ENCODE measurements around the gene PITX2.

Gene PITX2

DNA sequence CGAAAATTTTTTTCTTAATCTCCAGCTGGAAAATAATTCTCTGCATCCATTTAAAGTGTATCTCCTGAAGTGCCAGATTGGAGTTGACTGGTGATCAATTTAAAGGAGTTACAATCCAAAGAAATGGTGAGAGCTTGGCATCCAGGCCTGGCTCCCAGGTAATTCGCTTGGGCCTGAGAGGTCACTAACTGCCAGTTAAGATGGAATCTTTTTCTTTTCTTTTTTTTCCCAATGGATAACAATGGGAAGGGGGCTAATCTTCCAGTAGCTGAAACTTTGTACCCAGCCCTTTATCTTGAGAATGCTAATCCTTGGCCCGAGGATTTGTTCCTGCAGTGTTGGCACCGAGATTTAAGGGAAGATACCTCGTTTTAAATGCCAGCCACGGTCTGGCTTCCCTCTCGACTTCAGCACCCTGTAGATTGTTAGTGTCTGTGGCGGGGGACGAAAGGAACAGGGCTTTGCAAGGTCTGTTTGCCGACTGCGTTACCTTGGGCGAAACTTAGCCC, 13.3 kb upstream of the PITX2 start:
- no peak for DNase-seq

DNA sequence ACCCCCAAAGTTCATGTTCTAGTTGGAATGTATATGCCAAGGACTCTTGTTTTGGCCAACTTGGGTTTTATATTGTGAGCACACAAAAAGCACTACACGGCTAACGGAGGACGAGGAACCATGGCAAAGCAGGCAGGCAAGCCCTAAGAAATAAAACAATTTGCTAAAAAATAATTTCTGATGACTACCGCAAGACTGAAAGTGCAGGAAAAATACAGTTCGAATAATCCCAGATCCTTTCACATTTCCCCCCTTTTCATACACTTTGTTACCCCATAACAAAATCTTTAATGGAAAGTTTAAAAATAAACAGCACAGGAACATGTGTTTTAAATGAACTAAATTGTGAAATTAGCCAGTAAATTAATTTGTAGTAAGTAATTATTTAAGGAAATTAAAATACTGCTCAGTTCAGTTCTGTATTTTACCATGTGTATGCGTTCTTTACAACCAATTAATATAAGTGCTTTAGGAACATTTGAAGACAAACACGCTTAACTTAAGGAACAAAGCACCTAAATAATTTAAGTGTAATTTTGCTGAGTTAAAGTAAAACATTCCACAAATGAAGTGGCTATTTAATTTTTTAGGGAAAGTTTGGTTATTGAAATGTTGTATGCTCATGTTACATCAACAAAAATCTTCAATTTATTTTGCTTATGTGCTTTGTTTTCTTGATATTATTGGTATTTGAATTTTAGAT, 12.4 kb upstream of the PITX2 start:
- no peak for DNase-seq

DNA sequence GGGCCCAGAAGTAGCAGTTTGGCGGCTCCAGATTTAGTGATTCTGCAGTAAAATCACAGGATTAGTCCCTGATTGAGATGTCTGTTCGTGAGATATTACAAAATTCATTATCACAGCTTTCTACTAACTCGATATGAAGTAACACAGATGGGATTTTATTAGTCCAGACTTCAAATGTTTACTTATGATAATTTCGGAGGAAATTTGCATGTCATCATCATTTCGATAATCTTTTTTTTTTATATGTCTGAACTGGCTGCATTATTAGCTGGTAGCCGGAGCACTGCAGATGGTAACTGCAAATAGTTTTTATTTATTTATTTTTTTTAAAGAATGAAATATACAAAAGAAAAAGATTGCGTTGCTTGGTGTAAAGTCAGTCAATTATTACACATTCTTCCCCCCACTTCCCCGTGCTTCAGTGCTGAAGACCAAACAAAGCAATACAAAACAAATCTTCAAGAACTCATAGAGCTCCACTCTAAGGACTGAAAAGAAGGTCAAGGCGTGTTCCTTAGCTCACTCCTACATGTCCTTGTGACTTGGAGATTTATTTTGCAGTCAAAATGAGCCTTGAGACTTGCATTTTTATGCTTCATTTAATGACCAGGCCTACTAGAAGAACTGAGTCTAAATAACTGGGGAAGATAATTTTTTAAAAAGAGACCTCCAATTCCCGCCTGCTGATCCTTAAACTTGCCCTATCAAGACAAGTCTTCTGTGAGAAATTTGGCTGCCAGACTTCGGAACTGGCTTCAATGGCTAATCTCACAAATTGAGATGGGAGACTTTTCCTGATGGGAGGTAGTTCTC, 11.7 kb upstream of the PITX2 start:
- DNase-seq, result no peak

DNA sequence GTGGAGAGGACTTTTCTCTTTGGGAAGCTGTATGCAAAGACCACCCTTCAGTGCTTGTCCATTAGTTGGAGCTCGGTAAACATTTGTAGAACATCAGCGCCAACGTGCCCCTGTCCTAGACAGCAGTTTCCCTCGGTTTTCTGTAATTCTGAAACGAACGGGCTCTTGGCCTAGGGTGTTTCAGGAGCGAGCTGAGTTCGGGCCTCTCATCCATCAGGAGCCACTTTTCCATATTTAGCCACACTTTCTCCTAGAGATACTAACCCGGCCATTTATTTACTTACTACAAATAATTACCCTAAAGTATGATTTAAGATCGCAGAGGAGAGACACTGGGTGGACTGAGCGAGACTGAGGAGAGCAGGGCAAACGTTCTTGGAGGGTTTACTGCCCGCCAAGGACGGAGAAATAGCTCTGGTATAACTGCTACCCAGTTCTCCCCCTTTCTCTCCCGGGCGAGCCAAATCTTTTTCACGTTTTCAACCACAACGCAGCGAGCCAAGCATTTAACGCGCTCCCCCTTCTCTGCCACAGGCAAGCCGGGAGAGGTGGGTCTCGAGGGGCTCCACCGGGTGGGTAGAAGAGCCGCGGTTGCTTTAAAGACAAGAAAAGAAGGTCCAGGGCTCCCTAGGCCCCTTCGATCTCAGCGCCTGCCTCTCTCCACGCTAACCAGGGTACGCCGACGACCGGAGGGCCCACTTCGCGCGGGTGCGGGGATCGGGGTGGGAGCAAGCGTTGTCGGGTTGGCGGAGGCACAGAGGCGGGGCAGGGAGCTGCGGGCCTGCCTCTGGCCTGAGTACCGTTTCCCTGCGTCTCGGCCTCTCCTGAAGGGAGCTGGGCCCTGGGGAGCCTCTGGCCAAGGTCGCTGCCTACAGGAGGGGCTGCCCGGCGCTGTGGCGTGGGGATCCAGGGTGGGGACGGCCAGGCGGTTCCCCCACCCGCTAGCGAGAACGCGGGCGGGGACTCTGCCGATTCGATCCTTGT, 10.8 kb upstream of the PITX2 start:
- no peak for DNase-seq

DNA sequence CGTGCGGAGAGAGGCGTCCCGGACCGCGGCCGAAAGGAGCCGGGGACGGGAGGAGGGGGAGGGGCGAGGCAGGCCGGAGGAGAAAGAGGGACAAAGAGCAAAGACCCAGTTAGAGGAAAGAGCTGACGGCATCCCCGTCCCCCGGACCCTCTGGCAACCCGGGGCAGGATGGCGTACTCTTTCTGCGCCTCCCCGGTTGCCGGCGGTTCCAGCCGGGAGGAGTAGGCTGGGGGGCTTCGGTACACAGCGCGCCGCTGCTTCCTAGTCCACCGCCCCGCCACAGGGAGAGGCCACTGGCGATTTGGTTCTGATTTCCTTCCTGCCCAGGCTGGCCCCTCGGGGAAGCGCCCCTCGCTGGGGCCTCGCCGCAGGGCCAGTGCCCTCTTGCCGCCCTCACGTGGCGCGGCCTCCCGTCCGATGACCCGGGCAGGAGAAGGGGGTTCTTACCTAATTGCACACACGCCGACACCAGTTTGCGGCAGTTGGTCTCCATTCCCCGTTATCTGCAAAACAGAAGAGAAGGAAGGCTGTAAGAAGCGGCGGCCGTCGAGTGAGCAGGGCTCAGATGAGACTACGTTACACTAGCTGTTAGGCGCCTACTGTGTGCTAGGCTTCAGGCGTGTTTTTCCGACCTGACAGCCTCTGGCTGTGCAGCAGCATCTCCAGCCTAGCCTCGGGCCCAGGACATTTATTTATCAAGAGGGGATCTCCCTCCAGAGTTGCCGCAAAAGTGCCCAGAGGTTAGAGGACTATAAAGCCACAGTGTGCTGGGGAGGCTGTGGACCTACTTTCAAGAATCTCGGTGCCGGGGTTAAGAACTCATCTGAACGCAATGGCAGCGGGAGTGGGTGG, 9.9 kb upstream of the PITX2 start:
- no peak for DNase-seq

DNA sequence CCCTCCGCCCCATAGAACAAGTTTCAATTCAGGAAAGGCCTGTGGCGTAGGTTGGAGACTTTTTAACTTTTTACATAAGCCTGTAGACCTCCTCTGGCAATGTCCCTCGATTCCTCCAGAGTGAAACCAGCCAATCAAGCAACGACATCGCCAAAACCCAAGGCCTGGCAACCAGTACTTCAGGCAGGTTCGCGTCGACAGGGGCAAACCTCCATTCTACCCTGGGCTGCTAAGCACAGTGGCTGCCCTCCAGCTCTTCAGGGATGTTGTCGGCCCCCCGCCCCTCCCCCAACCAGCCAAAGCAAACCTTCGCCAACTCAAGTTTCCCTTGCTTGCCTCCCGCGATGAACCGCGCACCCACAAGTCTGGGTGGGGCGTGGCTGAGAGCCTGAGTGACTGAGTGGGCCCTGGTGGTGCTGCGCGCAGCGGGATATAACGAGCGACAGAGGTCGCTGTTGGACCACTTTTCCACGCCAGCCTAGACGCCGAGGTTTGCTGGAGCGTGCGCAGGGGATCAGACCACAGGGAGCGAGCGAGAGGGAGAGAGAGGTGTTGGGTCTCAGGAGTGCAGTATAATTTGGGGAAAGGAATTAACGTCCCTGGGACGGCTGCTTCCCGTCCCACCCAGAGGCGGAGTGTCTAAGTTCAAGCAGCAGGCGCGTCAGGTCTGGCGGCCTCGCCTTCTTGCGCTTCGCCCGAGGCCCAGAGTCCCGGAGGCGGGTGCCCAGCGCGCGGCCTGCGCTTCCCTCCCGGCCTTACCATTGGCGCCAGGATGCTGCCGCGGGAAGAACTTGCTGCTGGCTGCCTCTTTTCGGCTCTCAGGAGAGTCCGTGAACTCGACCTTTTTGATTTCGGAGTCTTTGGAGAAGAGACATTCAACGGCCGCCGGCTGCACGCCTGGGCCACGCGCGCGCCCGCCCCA, 9.0 kb upstream of the PITX2 start:
- DNase-seq, result peak; percentile 87

DNA sequence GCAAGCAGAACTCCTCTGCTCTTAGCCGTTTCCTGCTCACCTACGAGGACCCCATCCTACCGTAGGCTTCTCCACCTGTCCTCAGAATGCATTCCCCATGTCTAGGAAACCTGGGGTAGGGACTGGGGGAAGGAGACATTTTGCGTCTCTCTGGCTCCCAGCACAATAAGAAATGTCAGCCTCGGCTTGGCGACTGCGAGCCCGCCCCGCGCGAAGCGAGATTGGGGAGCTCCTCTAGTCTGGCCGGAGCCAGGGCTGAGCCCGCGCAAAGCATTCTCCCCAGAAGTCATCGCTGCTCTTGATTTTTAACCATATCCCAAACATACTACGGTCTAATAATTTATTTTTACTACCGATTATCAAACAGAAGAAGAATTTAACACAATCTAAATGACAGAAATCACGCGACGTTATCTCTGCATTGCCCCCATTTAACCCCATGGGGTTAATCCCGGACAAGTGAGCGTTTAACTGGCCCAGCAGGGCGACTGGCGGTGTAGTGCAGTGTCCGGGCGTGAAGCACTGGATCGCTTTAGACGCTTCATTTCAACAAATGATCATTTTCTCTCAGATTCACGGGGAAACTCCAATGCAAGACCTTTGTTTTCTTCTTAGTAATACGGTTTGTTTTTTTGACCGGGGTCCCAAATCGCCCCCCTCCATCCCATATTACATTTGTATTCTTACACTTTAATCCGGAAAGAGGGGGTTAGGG, 8.0 kb upstream of the PITX2 start:
- no peak for DNase-seq

DNA sequence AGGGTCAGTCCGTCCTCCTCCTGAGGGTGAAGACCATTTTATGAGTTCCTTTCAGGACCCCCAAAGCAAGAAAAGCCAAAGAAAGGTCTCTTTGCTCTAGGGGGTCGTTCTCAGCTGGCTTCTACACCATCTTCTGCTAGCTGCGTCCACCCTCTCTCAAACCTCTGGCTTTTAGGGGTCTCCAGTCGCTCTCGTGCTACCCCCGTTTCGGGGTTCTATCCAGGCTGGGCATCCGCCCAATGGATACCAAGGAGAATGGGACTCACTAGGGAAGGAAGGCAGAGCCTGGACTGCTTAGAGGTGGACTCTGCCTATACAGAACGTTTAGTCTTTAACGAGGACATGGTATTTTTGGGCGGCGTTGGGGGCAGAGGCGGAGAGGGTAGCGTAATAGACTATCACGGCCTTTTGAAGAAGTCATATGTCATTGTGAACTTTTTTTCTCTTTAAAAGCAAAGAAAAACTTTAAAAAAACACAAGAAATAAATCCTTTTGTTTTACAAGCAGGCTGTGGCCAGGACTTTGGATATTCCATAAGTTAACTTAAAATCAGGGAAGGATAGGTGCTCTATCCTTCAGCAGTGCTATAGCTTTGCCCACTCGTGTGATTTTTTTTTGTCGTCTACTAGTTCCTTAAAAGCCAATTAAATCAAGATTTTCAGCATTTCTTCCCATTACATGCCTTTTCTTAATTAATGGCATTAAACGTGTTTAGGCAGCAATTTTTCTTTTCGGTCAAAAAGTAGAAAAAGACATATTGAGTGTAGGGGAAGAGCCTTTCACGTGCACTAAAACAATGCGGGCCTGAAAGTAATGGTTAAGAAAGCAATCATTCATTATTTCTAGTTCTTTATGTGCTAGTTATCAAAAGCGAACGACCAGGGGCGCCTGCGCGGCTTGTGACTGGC, 7.2 kb upstream of the PITX2 start:
- DNase-seq, result no peak

DNA sequence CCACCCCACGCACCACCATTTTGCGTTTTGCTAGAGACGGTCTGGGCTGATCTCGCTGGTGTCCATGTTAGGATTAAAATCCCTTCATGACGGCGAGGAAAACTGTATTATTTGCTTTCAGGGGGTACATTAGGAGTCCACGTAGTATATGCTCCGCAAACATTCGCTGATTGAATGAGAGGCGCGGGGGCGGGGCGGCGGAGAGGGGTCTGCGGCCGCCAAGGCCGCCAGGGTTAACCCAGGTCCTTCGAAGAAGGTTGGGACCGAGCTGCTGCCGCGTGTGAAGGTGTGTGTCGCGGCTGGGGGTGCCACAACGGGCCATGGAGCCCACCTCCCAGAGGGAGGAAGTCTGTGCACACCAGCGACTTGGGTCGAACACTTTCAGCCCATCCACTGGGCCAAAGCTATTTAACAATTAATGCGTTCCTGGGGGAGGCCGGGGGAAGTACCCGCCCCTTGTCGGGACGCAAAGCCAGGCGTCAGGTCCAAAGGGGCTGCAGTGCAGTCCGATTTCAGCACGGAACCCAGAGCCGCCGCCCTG, 6.4 kb upstream of the PITX2 start:
- DNase-seq, result no peak

DNA sequence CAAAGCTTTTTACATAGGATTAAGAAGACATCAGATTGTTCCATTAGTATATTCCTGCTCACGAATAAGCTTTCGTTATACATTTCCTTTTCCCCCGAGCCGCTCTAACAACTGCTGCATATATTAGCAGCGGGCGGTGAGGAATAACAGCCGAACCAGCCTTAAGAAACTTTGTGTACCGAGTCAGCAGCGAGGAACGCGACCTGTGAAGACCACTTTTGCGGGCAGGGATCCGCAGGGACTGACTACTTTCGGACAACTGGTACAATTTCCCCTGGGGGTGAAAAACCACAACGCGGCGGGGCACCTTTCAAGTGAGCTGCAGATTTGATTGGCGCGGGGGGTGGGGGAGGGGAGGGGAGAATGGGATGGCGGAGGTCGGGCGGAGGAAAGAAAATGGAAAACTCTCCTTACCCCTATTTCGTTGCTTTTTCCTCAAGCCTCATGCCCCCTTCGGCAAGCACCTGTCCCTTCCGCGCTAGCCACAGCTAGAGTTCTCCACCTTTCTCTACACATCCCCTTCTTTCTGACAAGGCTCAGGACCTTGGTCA, 5.9 kb upstream of the PITX2 start:
- DNase-seq, result no peak

DNA sequence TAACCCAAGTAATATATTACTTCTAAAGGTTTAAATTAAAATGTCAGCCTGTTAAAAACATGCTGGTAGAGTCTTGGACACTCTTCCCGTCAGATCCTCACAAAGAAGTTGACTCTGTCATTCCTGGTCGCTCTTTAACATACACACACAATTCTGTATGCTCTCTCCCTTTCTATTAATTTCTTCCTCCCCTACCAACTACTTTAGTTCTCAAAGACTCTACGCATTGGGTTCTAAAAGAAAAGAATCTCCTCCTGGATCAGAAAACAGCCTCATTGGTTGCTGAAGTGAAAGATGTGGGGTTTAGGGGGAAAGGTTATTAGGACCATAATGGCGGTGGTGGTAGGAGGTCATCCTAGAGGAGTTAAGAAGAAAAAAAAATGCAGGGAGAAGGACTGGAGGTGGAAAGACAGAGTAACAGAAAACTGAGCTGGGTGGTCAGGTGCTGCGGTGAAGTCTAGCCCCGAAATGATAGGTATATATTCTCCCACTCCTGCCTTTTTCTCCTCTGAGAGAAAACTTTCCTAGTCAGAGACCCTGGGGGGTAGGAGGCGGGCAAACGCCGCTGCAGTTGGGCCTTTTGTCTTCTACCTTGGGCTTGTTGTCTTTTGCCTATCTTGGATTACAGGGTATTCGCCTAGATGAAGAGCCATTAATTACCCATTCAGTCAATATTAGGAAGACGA, 5.2 kb upstream of the PITX2 start:
- DNase-seq, result no peak

DNA sequence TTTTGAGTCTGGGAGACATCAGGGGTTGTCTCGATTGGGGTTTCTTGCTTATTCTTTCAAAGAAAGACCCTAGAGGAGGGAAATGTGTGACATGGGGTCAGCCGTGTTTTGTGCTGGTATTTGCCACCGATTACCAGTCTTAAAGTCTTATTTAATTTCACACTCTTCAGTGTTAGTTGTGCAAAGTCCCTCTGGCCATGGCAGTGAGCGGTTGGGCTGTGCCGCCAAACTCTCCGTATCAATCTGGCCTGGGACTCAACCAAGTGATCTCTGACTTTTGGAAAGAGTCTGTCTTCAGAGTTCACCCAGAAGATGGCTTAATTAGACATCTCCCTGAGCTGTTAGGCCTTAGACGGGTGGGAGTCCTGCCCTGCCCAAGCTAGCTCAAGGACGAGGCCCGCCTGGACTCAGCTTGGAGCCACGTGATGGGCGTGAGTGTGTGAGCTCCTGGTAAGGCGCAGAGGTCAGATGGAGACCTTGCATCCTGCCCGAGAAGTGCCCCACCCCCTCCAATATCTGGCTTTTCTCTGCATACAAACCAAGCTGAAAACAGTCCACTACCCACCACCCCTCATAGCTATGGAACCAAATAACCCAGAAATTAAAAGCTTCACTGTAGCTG, 3.8 kb upstream of the PITX2 start:
- no peak for DNase-seq

DNA sequence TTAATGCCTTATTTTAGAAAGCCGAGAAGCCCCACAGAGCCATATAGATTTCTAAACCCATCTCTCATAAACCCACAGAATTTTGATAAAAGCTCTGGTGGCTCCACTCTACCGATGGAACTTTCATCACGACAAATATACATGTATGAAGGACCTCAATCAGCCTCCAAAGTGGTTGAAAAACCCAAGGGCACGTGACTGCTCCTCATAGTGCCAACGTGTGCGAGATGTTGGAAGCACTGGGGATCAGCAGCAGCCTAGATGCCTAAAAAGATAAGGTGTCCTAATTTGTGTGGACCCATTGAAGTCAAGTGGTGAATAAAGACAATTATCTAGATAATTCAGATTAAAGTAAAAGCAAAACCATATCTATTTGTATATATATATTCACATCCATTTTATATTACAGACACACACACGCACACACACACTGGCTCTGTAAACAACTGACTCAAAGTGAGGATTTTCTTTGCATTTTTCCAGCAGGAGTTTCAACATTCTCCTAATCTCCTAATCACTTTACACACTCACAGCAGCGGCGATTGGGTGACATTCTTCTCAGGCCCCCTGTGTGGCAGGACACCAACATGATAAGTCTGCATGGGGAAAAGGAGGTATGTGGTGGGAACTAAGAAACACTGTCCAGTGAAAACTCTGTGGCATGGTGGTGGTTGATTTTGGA, 2.8 kb upstream of the PITX2 start:
- DNase-seq, result no peak

DNA sequence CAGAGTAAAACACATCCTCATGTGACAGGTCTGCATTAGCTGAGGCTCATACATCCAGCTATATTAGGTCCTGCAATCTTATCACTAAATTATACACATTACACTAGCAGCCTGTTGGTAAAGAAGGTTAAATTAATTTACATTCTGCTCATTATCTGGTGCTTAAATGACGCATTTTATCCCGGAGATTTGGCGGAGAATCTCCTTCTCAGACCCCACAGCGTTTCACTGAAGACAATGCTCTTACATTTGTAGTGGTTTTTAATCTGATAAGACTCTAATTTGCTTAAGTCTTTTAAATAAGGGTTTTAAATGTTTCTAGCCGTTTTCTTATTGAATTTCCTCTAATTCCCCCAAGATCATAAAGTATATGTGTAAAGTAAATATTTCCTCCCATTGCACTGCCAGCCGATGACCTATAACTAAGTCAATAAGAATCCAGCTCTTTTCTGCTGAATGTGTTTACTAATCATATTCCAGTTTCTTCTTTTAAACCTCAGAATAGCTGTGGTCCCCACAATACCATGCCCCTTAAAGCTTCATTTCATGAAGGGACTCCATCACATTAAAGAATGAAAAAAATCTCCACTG, 2.1 kb upstream of the PITX2 start:
- no peak for DNase-seq

DNA sequence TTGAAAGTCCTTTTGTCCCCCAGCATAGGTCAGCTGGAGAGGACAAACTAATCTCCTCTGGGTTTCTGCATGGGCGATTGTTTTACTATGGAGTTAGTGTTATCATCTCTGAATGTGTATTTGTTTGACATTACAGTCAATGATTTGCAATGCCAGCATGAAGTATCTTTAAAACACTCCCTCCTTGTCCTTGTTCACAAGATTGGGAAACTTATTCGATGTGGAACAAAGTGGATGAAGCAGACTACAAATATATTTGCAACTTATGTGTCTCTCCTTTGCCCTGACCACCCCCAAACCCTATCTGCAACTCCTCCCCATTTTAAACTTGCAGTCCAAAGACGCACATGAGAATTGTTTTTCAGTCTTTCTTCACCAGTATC, 1.5 kb upstream of the PITX2 start:
- DNase-seq, result no peak

DNA sequence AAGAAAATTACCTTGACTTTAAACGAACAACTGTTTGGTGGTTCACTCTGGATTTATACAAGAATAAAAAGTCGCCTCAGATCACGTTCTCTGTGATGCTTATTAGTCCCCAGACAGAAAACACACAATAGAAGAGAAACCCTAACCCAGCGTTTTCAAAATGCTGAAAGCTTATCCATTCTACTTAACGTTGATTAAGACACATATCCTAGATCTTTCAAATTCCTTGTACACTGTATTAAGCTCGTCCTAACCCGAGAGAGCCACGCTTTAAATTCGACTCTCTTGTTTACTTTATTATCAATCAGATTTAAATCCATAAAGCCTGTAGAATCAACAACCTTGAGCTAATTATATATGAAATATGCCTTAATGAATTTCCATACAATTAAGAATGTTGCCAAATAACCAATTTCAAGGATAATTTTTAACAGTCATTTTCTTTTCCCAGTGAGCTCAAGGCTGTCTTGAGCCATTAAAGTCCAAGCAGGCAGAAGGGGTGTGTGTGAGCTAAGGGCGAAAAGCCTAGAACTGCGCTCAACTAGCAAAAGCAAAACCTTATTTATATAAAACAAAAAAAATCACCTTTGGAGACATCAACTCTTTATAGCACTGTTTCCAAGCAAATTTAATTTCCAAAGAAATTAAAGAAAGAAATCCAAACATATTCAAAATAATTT, 981 bp upstream of the PITX2 start:
- DNase-seq, result no peak
